A549 treated with RU486 at 1 μM for 4 hours (cell line): ENCODE measurements around the gene BCL11A. TPM values are rescaled to one million over a fixed set of nuclear protein-coding genes. Genes with fewer than 3 reads are reported as not detected.

Experiments
- total RNA-seq: library from RNA; stranded (reverse); fragments of 200-300 nt; extraction: Qiagen RNA extraction; gene quantifications from 5 replicates; pipeline ENCODE4 v1.2.3, GENCODE V29; 2022; ENCODE audit warnings: low read depth

BCL11A gene
- total RNA-seq, result 0.31 to 0.54 TPM (median 0.37 TPM) in 3 of 5 replicates, not detected in the others

GRCh38 chr2:60553495-60554073, at the start of gene BCL11A:
TSS of gene BCL11A (minus strand) at chr2:60553654. CDS start at chr2:60553270, 384 bp downstream.

Other genes with a start within 250 kb of the BCL11A start
- gene PAPOLG, start 202.6 kb upstream of the BCL11A start, total RNA-seq, result 7.1 to 9.6 TPM (median 8.7 TPM) in 5 replicates